NT2/D1 (cell line): ENCODE data around the gene LIPC.

ENCODE experiments used
- SUZ12 ChIP-seq: IDR thresholded peaks from 2 replicates; pipeline ENCODE4 v1.6.1; 2011; ENCODE audit not compliant: insufficient read length, insufficient read depth; ENCODE audit errors: extremely low read depth
- YY1 ChIP-seq: IDR thresholded peaks from 2 replicates; pipeline ENCODE4 v1.6.1; 2011; ENCODE audit not compliant: insufficient read length, insufficient read depth

DNA sequence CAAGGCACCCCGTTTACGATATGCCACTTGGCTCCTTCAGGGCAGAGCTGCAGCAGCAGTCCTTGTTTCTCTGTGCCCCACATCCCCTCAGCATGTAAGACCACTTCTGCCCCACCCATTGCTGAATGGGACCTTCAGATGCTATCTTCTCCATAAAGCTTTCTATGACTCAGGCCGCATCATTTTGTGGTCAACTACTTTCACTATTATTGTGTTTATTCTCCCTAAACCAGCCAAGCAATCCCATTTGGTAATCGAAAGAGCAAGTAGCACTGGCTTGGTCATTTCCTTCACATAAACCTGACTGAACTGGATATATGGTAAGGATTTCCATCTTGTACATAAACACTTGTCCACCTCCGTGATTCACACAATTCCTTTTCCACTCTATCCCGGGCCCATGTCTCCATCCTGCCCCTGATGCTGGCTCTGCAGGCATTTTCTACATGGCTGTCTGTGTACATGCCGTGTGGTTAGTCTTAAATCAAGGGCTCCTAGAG is 25.7 kb downstream of the LIPC start:
- TF ChIP-seq YY1 = no peak
- TF ChIP-seq SUZ12 = no peak
